IMR-90 (cell line): ENCODE results near the gene ZNF679. TPM values are rescaled to one million over a fixed set of nuclear protein-coding genes. Genes with fewer than 3 reads are reported as not detected.

Experiments used
- ATAC-seq: fragments of 200-7000 bp; cut with Tn5 transposase; 2 replicates; pipeline ENCODE4 v1.9.1; 2020; ENCODE audit warnings: low read depth, mild to moderate bottlenecking, moderate library complexity
- BruUV-seq: library from RNA; stranded (reverse); fragments of 400-500 nt; replicated peaks from 2 replicates; lab custom pipeline; 2021; lab: Mats Ljungman, UMichigan
- CTCF ChIA-PET: fragments of 300-600 bp; formaldehyde crosslinking; extraction: SDS; loops from one replicate; lab custom pipeline; 2021; ENCODE audit warnings: antibody characterized with exemption; lab: Yijun Ruan, JAX
- POLR2A ChIA-PET: fragments of 300-600 bp; sonication (Branson Sonifier 250); formaldehyde crosslinking; loops from one replicate; lab custom pipeline; 2022; ENCODE audit warnings: antibody characterized with exemption; ENCODE audit not compliant: unreplicated experiment; lab: Charles Lee
- DNase-seq: peaks from one replicate; pipeline ENCODE4 v3.0.0; 2013
- H2AFZ ChIP-seq: replicated peaks from 2 replicates; pipeline ENCODE3; 2013; ENCODE audit warnings: low read length, mild to moderate bottlenecking; ENCODE audit not compliant: poor library complexity
- H2AK5ac ChIP-seq: 2 replicates; pipeline ENCODE4 v1.6.1; 2013; ENCODE audit warnings: low read depth, low read length, inconsistent platforms
- H2AK9ac ChIP-seq: replicated peaks from 2 replicates; pipeline ENCODE3; 2013; ENCODE audit warnings: mild to moderate bottlenecking, low read depth, low read length, moderate library complexity; ENCODE audit not compliant: poor library complexity
- H2BK120ac ChIP-seq: 2 replicates; pipeline ENCODE4 v1.6.1; 2013; ENCODE audit warnings: low read depth, low read length, inconsistent platforms
- H2BK15ac ChIP-seq: 3 replicates; pipeline ENCODE4 v1.6.1; 2013; ENCODE audit warnings: low read depth, low read length, inconsistent platforms
- H2BK20ac ChIP-seq: 2 replicates; pipeline ENCODE4 v1.6.1; 2013; ENCODE audit warnings: low read depth, mild to moderate bottlenecking, inconsistent platforms, low read length, moderate library complexity
- H2BK5ac ChIP-seq: 2 replicates; pipeline ENCODE4 v1.6.1; 2013; ENCODE audit warnings: mild to moderate bottlenecking, low read depth, low read length, inconsistent platforms; ENCODE audit not compliant: poor library complexity, severe bottlenecking
- H3K14ac ChIP-seq: replicated peaks from 2 replicates; pipeline ENCODE4 v1.6.1; 2013; ENCODE audit warnings: low read depth, low read length, inconsistent platforms
- H3K18ac ChIP-seq: 2 replicates; pipeline ENCODE4 v1.6.1; 2013; ENCODE audit warnings: low read depth, low read length, control low read depth
- H3K23ac ChIP-seq: 2 replicates; pipeline ENCODE4 v1.6.1; 2013; ENCODE audit warnings: low read depth, low read length, inconsistent platforms
- H3K27ac ChIP-seq: 2 replicates; pipeline ENCODE4 v1.5.1; 2013; ENCODE audit warnings: mild to moderate bottlenecking, control low read depth, low read length; ENCODE audit not compliant: insufficient read depth
- H3K27me3 ChIP-seq: 2 replicates; pipeline ENCODE4 v1.6.1; 2013; ENCODE audit warnings: low read length; ENCODE audit not compliant: control insufficient read depth, insufficient read depth
- H3K36me3 ChIP-seq: 2 replicates; pipeline ENCODE4 v1.6.1; 2013; ENCODE audit warnings: low read length, mixed read lengths; ENCODE audit not compliant: control insufficient read depth, insufficient read depth
- H3K4ac ChIP-seq: 2 replicates; pipeline ENCODE4 v1.6.1; 2013; ENCODE audit warnings: low read depth, low read length, inconsistent platforms
- H3K4me1 ChIP-seq: 2 replicates; pipeline ENCODE4 v1.6.1; 2013; ENCODE audit warnings: low read length, mixed read lengths; ENCODE audit not compliant: control insufficient read depth, insufficient read depth
- H3K4me2 ChIP-seq: 2 replicates; pipeline ENCODE4 v1.6.1; 2013; ENCODE audit warnings: low read depth, mild to moderate bottlenecking, control low read depth, low read length, moderate library complexity
- H3K4me3 ChIP-seq: 2 replicates; pipeline ENCODE4 v1.5.1; 2013; ENCODE audit warnings: low read depth, mild to moderate bottlenecking, control low read depth, low read length, moderate library complexity; ENCODE audit not compliant: insufficient read depth
- H3K56ac ChIP-seq: 2 replicates; pipeline ENCODE4 v1.6.1; 2013; ENCODE audit warnings: low read length, inconsistent platforms; ENCODE audit not compliant: insufficient read depth; ENCODE audit errors: extremely low read depth
- H3K79me1 ChIP-seq, 2 experiments: 2 replicates each; pipeline ENCODE4 v1.6.1; 2013; ENCODE audit warnings: low read length in 2 of 2, inconsistent platforms in 1 of 2, low read depth in 1 of 2
- H3K9ac ChIP-seq: 2 replicates; pipeline ENCODE4 v1.6.1; 2013; ENCODE audit warnings: low read depth, low read length, control low read depth
- H3K9me1 ChIP-seq: 2 replicates; pipeline ENCODE4 v1.6.1; 2013; ENCODE audit warnings: low read length, inconsistent platforms; ENCODE audit not compliant: insufficient read depth
- H3K9me3 ChIP-seq: 2 replicates; pipeline ENCODE4 v1.6.1; 2013; ENCODE audit warnings: low read length; ENCODE audit not compliant: control insufficient read depth, insufficient read depth
- H4K20me1 ChIP-seq: 2 replicates; pipeline ENCODE4 v1.6.1; 2013; ENCODE audit warnings: low read length, inconsistent platforms; ENCODE audit not compliant: insufficient read depth
- H4K5ac ChIP-seq: 2 replicates; pipeline ENCODE4 v1.6.1; 2013; ENCODE audit warnings: mild to moderate bottlenecking, low read depth, low read length, control low read depth
- H4K8ac ChIP-seq, 2 experiments: 2 replicates each; pipeline ENCODE4 v1.6.1; 2013; ENCODE audit warnings: low read depth in 2 of 2, low read length in 2 of 2, control low read depth in 1 of 2, inconsistent platforms in 1 of 2
- H4K91ac ChIP-seq: 2 replicates; pipeline ENCODE4 v1.6.1; 2013; ENCODE audit warnings: low read depth, low read length, inconsistent platforms; ENCODE audit not compliant: insufficient read depth
- BHLHE40 ChIP-seq: fragments of 150-350 bp; IDR thresholded peaks from 2 replicates; pipeline ENCODE4 v1.6.1; 2016; ENCODE audit warnings: mild to moderate bottlenecking, low read depth, low read length
- CEBPB ChIP-seq: IDR thresholded peaks from 2 replicates; pipeline ENCODE4 v1.6.1; 2012; ENCODE audit warnings: low read depth, low read length, improper control_type of control experiment
- CHD1 ChIP-seq: IDR thresholded peaks from 2 replicates; pipeline ENCODE4 v1.6.1; 2012; ENCODE audit warnings: low read depth, low read length, improper control_type of control experiment
- ELK1 ChIP-seq: fragments of 150-350 bp; IDR thresholded peaks from 2 replicates; pipeline ENCODE4 v1.6.1; 2016; ENCODE audit warnings: low read depth, mild to moderate bottlenecking, low read length, moderate library complexity, borderline replicate concordance
- FOS ChIP-seq: fragments of 150-350 bp; IDR thresholded peaks from 2 replicates; pipeline ENCODE4 v1.6.1; 2016; ENCODE audit warnings: low read depth, low read length
- MAFK ChIP-seq: IDR thresholded peaks from 2 replicates; pipeline ENCODE4 v1.6.1; 2012; ENCODE audit warnings: low read depth, low read length, improper control_type of control experiment
- MAZ ChIP-seq: IDR thresholded peaks from 2 replicates; pipeline ENCODE4 v1.6.1; 2012; ENCODE audit warnings: low read depth, mild to moderate bottlenecking, low read length, improper control_type of control experiment, moderate library complexity, borderline replicate concordance
- MXI1 ChIP-seq: IDR thresholded peaks from 2 replicates; pipeline ENCODE4 v1.6.1; 2012; ENCODE audit warnings: low read depth, mild to moderate bottlenecking, low read length, moderate library complexity, borderline replicate concordance
- NFE2L2 ChIP-seq: fragments of 150-350 bp; IDR thresholded peaks from 2 replicates; pipeline ENCODE4 v1.6.1; 2016; ENCODE audit warnings: low read depth, mild to moderate bottlenecking, low read length
- POLR2A ChIP-seq: IDR thresholded peaks from 2 replicates; pipeline ENCODE4 v1.6.1; 2012; ENCODE audit warnings: mild to moderate bottlenecking, low read depth, low read length
- RAD21 ChIP-seq: IDR thresholded peaks from 2 replicates; pipeline ENCODE4 v1.6.1; 2012; ENCODE audit warnings: low read length, improper control_type of control experiment
- RCOR1 ChIP-seq: IDR thresholded peaks from 2 replicates; pipeline ENCODE4 v1.6.1; 2012; ENCODE audit warnings: mild to moderate bottlenecking, low read length, improper control_type of control experiment; ENCODE audit not compliant: insufficient replicate concordance
- RFX5 ChIP-seq: IDR thresholded peaks from 2 replicates; pipeline ENCODE4 v1.8.0; 2012; ENCODE audit warnings: low read depth, mild to moderate bottlenecking, low read length, moderate library complexity
- SMC3 ChIP-seq: fragments of 150-350 bp; IDR thresholded peaks from 2 replicates; pipeline ENCODE4 v1.6.1; 2016; ENCODE audit warnings: low read depth, mild to moderate bottlenecking, antibody characterized with exemption, low read length, moderate library complexity
- USF2 ChIP-seq: fragments of 150-350 bp; IDR thresholded peaks from 2 replicates; pipeline ENCODE4 v1.6.1; 2017; ENCODE audit warnings: mild to moderate bottlenecking, antibody characterized with exemption, low read length, low read depth
- WGBS, 2 experiments: methylation state at CpG; one replicate each; pipeline versions ENCODE4 v1.1.5 to v1.1.7; 2013; ENCODE audit warnings: missing lambda C conversion rate in 2 of 2; ENCODE audit not compliant: insufficient read length in 1 of 2; ENCODE audit errors: extremely low coverage in 2 of 2; 5-methylcytosine and 5-hydroxymethylcytosine counted together
- dilution Hi-C: fragments of 300-500 bp; cut with HindIII; formaldehyde crosslinking; loops from one replicate; pipeline ENCODE4 v1.14.3; 2018; ENCODE audit warnings: low sequenced_read_pairs; ENCODE audit not compliant: unreplicated experiment
- in situ Hi-C: fragments of 300-500 bp; cut with MboI; formaldehyde crosslinking; loops from 3 replicates; pipeline ENCODE4 v1.14.3; 2019; ENCODE audit warnings: low sequenced_read_pairs, inconsistent platforms, mixed read lengths
- intact Hi-C: fragments of 100-400 bp; cut with micrococcal nuclease; formaldehyde crosslinking; loops from 2 replicates; pipeline ENCODE4 v1.10.0; 2022
- polyA plus RNA-seq, 3 experiments: library from polyadenylated mRNA; depleted of rRNA; stranded (reverse); fragments of >200 nt; gene quantifications; 2 replicates each; pipeline ENCODE4 v1.2.3, GENCODE V29; 2012; ENCODE audit warnings: low replicate concordance in 1 of 3
- total RNA-seq: library from RNA; depleted of rRNA; stranded (reverse); fragments of >200 nt; gene quantifications from 2 replicates; pipeline ENCODE4 v1.2.3, GENCODE V29; 2012

The ZNF679 gene
- total and polyA plus RNA-seq, 2 of the 4 experiments (the other 2 are of a cell fraction): not detected

- Histone ChIP-seq H4K5ac (no peak within 1 kb of the TSS), H2BK120ac (no peak within 1 kb of the TSS), H2BK15ac (no peak within 1 kb of the TSS), H2AK5ac (no peak within 1 kb of the TSS), H3K36me3 (no peaks in the 10 kb centered on the region), H3K14ac (no peak within 1 kb of the TSS), H3K23ac (no peak within 1 kb of the TSS), H3K27ac (no peak within 1 kb of the TSS), H3K56ac (no peak within 1 kb of the TSS), H3K9ac (no peak within 1 kb of the TSS), H3K9me3 (peaks cover 12% of the 10 kb centered on the region), H4K91ac (no peak within 1 kb of the TSS), H3K4me2 (no peak within 1 kb of the TSS), H2AK9ac (no peak within 1 kb of the TSS), H4K20me1 (no peaks in the 10 kb centered on the region), H3K4me1 (no peaks in the 10 kb centered on the region), H3K4me3 (no peak within 1 kb of the TSS), H2BK20ac (no peak within 1 kb of the TSS), H2BK5ac (no peak within 1 kb of the TSS), H3K79me1 (no peaks in the 10 kb centered on the region), H4K8ac (no peak within 1 kb of the TSS), H3K18ac (no peak within 1 kb of the TSS), H3K4ac (no peak within 1 kb of the TSS), H3K27me3 (no peaks in the 10 kb centered on the region), H3K9me1 (no peaks in the 10 kb centered on the region), H2AFZ (no peak within 1 kb of the TSS)
- in situ Hi-C loops: no loop called here
- BruUV-seq: no TSS peak
- no peak for DNase-seq
- ChIA-PET CTCF (no interaction called here), POLR2A (no interaction called here)
- WGBS, 2 experiments: no CpG with 5 or more reads among the region's 13 CpGs
- dilution Hi-C loops: no loop called here
- ATAC-seq: no peak
- intact Hi-C loops: no loop called here
- TF ChIP-seq MXI1 (no peak), ELK1 (no peak), BHLHE40 (no peak), RCOR1 (no peak), RAD21 (no peak), FOS (no peak), NFE2L2 (no peak), CHD1 (no peak), MAZ (no peak), POLR2A (no peak), RFX5 (no peak), USF2 (no peak), CEBPB (no peak), MAFK (no peak), SMC3 (no peak)
Measured at GRCh38 chr7:64206903-64207302, 21.4 kb upstream of the ZNF679 start, which contains the start of gene ZNF735. TSS of gene ZNF735 (plus strand) at chr7:64207203. CDS start at chr7:64207203, 0 bp downstream.
